IMR-90 (cell line): Measurements from ENCODE around the gene EGLN3.

Experiments used
- CTCF ChIP-seq: conservative IDR thresholded peaks from 2 replicates; pipeline ENCODE4 v1.5.1; 2012; ENCODE audit warnings: mild to moderate bottlenecking, low read depth, low read length, improper control_type of control experiment
- MAZ ChIP-seq: IDR thresholded peaks from 2 replicates; pipeline ENCODE4 v1.6.1; 2012; ENCODE audit warnings: low read depth, mild to moderate bottlenecking, low read length, improper control_type of control experiment, moderate library complexity, borderline replicate concordance

- no peak for TF ChIP-seq MAZ
- no peak for TF ChIP-seq CTCF
Observed at GRCh38 chr14:33979613-33980276, 28.9 kb upstream of the EGLN3 start.
